M059J (cell line): ENCODE data around the gene EDAR. TPM values are rescaled to one million over a fixed set of nuclear protein-coding genes. Genes with fewer than 3 reads are reported as not detected.
A peak's percentile ranks its signal among the peaks of the same experiment; 100 is the strongest.

Source experiments
- DNase-seq: peaks from one replicate; pipeline ENCODE4 v3.0.0-alpha.2; 2012; ENCODE audit warnings: low read depth
- total RNA-seq: library from RNA; depleted of rRNA; stranded (reverse); fragments of >200 nt; shearing (Covaris generic); gene quantifications from 2 replicates; pipeline ENCODE4 v1.2.3, GENCODE V29; 2014; rRNA removed

The EDAR gene
- not detected in 2 replicates for total RNA-seq

DNA sequence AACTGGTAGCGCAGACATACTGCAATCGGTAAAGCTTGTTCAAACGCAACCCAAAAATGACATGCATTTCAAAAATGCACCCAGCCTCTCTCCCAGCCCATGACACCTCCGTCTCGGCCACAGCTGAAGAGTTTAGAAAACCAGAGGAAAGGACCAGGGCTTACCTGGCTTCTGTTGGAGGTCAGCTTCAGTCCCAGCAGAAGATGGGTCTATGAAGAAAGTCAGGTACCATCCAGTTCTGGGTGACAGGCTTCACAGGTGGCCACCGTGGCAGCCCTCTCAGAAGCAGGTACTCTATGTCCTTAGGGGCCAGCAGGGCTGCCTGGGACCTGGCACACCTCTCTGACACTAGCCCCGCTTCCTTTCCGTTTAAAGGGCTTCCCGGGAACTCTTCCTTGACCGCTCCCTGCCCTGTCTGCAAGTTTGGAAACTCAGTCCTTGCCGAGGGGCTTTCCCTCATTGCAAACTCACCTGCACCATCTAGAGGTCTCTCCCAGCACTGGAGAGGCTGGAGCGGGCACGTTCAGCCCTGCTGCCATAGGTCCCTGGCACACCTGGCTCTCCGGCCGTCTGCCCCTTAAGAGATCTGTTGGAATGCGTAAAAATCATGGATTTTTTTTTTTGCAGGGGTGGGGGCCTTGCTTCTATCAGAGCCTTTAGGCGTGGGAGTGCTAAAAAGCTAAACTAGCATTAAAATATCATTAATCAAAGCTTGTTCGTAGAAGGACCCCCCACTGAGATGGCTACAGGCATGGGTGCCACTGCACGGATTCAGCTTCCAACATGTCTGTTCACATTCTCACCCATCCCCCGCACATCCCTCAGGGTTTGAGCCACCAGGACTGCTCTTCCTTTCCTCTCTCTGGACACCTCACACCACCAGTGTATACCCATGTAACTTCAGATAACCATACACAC, at the start of gene EDAR:
Gene EDAR (minus strand): TSS at position 425 of the 918 bp plus-strand sequence. CDS start 58,206 bp downstream, outside the sequence.
- DNase-seq = peak; percentile 36

DNA sequence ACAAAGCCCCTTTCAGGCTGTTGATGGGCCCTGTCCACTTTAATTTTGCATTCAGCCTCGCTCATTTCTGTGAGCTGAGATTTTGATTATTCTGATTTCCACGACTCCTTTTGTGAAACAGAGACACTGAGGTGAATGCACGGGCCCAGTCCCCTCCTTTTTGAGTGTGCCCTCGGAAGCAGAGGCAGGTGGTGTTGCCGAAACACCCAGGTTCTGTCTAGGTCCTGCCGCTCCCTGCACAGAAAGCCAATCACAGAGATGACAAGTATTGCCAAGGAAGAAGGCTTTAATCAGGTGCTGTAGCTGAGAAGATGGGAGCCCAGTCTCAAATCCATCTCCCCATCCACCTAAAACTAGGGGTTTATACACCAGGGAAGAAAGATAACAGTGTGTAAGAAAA, 44.2 kb upstream of the EDAR start:
- DNase-seq = no peak

DNA sequence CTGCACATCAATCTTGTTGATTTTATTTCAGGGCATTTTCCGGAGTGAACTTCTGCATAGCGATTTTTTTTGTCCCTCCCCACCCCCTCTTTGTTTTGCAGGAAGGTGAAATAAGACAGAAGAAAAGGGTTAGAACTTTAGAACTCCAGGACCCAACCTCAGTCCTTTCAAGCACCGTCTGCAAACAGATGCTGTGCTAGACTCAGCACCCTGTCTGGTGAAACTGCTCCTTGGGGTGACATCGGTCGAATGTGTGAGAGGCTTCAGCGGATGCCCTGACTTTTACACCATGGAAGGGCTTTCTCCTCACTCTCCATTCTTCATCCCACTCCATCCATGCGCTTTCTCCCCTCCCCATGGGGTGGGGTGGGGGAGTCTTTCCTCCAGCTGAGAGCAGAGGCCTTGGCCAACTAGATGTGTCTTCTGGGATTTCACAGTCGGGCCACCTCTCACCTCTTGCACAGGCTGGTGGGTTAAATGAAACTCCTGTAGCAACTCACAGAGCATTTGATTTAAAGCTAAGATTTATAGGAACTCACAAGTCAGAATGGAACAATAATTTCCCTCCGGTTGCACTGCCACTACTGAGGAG, 43.3 kb upstream of the EDAR start:
- no peak for DNase-seq

DNA sequence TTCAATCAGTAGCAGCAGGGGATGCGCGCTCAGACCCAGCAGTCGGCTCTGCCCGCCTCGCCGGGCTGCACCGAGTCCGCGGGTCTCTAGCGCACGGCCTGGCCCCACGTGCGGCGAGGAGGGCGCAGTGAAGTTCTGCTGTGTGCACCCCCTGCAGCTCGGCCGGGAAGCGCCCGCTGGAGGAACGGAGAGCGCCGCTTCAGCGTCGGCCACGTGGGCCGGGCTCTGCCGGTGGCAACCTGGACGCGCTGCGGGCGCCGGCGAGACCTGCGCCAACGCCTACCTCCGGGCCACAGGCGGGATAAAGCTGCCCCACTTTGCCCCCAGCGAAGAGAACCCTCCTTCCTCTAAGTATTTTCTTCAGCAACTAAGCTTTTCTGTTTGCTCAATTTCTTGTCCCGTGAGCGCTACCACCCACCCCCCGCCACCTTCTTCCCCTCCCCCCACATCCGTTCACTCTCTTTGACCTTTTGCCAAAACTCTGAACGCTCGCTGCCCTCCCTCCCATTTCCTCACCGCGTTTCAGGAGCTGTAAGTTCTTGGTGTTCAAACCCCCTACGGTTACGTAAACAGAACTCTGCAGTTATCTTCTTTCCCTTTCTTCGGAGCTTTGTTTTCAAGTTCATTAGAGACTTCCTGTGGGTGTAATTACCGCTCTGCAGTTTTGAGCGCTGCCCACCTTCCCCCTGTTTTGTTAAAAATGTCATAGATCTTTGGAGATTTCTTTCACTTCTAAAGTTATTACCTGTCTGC, 42.6 kb upstream of the EDAR start:
- no peak for DNase-seq

DNA sequence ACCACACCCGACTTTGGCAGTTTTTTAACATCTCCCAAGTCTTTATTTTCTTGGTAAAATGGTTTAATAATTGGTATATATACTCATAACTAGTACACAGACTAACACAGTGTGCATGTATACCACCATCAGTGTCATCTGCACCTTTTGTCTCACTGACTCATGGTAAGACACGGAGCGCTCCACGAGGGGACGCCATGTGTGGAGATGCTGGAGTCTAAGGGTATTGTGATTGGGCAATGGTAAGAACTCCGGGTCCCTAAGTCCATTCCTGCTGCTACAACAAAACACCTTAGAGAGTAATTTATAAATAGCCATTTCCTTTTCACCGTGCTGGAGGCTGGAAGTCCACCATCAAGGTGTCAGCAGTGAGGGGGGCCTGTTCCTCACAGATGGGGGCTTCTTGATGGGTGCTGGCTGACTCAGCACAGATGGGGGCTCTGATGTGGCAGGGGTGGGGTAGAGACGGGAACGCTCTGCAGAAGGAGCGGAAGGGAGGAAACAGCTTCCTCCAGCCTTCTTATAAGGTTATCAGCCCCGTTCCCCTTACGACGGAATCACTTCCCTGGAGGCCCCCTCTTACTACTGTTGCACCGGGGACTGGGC, 42.0 kb upstream of the EDAR start:
- no peak for DNase-seq

DNA sequence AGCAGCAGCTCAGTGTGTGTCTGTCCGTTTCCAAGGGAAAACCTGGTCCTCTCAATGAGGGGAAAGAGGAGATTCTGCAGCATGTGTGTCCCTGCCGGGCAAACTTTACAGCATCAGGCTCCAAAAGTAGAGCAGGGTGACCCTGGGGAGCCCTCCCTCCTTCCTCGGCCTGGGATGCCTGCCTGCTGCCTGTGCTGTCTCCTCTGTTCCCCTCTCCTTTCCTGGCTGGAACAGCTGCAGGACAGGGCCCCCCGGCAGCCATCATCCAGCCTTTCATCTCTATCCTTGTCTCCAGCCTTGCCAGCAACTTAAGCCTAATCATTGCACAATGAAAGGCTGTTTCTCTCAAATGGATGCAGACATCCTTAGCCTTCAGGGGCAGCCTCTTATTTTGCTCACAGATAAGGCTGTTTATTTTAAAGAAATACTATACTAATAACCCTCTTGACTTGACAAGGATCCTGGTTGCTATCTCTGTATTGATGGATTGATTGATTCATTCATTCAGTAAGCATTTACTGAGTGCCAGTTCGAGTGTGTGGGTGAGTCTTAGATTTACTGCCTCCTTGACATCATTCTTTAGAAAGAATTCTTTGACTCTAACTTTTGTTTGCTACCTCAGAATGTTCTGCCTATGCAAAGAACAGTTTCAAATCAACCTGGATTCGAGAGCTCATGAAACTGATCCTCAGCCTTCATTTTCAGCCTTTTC, 40.6 kb upstream of the EDAR start:
- DNase-seq = no peak

DNA sequence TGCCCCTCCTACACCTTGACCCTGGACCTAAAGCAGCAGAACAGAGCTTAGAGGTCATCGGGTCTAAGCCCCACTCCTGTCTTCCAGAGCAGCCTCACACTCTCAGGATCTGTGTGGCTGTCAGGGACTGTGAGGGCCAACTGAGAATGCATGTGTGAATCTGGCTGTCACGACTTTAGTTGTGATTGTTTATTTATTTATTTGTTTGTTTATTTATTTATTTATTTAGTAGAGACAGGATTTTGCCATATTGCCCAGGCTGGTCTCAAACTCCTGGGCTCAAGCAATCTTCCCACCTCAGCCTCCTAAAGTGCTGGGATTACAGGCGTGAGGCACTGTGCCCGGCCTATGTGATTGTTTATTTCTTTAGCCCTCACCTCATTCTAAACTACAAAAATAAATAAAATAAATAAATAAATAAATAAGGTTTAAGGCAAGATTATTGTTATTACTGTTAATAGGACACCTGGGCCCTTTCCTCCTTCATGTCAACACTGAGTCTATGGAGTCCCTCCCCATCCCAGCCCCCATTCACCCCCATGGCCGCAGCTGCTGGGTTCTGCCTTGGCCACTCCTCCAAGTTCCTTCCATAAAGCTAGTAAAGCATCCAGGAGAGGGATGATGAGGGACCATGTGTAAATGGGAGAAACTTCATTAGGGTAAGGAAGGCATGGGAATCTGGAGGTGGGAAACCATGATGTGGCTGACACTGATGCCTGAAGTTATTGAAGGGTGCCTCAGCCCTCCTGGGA, 39.9 kb upstream of the EDAR start:
- DNase-seq = no peak

DNA sequence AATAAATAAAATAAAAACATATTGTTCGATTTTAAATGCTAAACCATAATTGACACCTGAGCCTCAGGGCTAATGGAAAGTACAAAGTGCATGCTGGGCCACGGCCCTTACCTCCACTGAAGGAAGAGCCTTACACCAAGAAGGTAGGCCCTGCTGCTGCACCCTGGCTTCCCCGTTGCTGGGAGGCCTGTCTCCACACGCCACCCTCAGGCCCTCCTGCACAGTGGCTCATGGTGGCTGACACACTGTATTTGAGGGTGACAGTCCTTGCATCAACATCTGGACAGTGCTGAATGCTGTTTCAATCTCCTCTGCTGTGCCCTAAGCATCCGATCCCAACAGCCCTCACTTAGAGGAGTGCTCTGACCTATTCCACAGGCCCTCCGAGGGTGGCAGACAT, 39.3 kb upstream of the EDAR start:
- no peak for DNase-seq

DNA sequence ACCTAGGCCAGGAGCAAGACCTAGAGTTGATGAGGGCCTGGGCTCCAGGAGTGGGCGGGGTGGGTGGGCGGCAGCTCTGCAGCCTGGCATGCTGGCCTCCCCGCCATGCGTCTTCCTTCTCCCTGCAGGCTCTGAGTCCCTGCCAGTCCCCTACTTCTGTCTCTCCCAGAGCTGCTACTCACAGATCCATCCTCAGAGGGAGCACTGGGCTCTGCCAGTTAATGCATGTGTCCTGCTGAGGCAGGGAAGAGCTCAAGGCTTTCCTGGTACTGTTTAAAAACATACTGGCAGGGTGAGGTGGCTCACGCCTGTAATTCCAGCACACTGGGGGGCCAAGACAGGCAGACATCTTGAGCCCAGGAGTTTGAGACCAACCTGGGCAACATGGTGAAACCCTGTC, 38.7 kb upstream of the EDAR start:
- DNase-seq = no peak

DNA sequence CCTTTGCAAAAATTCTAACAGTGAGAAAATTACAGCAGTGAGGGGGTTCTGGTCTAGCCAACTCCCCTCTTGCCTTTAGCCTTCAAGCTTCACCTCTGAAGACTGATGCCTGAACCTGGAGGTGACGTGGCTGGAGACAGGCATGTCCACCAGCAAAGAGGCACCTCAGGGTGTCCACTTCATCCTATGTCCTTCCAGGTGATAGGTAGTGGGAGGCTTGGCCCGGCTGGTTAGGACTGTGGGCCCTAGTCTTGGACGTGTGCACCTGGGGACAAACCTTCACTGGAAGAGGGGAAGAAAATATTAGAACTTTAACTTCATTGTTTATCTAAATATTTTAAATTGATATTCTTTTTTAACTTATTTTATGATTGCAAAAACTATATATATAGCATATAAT, 35.5 kb upstream of the EDAR start:
- DNase-seq = no peak

DNA sequence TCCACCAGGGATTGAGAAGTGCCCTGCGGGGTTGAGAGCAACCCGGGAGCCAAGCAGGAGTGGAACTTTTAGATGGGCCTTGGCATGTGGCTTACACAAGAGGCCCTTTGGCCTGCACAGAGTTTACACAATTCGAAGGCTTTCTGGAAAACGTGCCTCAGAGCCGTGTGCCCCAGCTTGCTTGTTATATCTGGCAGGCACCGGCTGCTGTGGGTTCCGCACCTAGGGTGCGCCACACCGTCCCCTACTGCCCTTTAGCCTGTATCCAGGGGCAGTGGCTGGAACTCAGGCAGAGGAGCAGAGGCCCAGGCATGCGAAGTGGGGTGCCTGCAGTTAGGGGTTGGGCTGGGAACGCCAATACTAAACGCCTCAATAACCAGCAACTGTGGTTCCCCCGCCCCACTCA, 32.9 kb upstream of the EDAR start:
- DNase-seq = no peak

DNA sequence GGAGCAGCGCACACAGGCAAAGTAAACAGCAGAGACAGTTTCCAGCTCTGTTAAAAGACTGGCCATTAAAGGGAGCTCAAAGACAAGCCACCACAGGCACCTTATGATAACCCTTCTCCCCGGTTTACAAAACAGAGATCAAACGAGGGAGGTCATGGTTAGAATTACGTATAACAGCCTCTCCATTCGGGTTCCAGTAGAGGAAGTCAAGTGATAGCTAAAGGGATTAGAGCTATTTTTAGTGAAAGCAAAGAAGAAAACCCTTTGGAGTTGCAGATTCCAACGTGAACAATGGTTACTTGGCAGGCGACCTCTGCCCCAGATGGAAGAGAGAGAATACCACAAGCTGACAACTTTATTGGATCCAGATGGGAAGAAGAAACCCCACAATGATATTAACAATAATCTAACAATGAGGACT, 31.2 kb upstream of the EDAR start:
- peak; percentile 53 for DNase-seq

DNA sequence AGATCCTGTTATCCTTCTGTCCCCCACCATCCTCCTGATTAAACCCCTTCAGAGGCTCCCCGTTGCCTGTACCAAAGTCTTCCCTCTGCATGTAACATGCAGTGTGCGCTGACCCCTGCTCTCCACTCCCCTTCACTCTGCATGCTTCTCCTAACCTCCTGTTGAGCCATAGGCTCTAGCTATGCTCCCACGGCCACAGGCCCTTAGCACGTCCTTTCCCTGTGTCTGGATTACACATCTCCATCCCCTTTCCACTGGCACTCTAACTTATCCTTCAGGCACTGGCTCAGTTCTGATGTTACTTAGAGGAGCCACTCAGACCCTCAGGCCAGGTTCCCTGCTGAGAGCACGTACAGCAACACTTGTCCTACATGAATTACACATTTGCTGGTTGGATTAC, 29.4 kb upstream of the EDAR start:
- DNase-seq = no peak

DNA sequence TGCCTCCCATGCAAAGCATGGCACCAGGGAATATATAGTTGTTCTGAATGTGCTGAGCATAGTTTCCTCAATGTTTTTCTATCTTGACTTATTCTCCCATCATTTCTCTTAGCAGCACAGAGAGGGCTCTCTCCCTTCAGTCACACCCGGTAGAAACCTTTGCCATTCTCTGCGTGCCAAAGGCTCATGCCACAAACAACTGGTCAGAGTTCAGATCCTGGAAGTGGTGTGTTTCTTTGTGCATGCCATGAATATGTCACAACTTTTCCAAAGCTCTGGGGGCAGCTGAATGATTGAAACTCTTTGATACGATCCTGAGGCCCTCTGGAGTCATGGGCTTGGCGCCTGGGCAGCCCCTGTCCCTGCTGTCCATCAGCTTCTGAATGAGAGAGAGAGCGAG, 28.0 kb upstream of the EDAR start:
- no peak for DNase-seq

DNA sequence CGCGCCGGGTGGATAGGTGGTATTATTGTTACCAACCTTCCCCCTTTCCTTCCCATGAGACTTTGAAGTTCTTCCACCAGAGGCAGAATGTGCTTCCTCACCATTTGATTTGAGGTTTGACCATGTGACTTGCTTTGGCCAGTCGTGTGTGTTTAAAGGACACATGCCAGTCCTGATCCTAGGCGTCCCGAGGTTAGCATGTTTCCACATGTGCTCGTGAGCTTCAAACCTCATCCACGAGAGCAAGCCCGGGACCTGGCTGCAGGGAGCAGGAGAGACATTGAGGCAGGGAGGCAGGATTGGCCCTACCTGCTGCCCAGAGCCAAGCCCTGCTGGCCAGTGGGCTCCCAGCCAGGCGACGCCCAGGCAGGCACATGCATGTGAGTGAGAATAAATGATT, 27.4 kb upstream of the EDAR start:
- DNase-seq = no peak

DNA sequence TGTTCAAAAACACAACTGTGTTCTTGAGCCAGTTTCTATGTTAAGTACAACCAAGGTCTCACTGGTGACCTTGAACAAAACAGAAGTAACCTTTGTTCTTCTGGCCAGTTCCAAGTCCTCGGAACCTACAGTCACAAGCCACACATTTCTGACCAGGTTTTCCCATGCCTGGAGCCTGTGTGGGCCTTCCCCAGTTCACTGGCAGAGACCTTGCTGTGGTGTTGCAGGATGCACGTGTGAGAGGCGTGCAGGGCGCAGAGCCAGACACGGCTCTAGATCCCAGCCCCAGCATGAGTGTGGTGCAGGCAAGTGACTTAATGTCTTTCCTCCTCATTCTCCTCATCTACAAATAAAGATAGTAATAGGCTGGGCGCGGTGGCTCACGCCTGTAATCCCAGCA, 25.5 kb upstream of the EDAR start:
- no peak for DNase-seq

DNA sequence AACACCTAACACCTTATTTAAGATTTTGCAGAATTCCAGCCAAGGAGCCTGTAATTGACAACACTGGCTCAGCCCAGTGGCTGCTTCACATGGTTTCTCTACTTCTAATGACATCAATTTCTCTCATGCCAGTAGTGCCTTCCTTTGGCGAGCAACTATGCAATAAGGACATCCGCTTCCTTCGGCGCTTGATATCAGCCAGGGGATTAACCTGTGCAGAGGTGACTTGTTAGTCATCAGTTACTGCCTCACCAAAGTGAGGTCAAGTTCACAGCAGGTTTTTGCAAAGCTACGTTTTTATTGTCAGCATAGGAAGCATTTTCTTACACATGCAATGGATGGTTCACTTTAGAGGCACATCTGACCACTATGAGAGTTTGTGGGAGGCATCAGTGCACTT, 24.0 kb upstream of the EDAR start:
- DNase-seq = no peak

DNA sequence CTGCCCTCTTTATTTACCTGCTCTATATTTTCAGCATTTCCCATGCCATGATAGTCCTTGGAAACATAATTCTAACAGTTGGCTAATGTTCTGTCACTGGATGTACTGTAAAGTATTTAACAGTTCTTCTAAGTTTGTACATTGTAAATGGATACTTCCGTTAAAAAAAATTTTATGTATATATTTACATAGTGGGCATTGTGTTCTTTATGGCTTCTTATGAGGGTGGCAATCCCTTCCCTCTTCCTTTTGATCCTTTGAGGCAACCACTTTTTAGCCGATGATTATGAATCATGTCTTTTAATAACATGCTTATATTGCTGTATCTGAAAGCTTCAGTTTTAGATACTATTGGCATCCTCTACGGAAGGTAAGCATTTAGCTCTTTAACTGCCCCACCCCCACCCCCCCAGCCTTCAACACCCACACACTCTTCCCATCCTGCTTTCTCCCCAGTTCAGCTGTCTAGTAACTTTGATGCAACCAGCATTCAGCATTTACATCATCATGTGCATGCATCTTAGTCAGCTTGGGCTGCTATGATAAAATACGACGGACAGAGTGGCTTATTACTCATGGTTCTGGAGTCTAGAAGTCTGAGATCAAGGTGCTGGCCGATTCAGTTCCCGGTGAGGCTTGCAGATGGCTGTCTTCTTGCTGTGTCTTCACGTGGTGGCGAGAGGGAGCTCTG, 21.0 kb upstream of the EDAR start:
- DNase-seq = peak; percentile 28

DNA sequence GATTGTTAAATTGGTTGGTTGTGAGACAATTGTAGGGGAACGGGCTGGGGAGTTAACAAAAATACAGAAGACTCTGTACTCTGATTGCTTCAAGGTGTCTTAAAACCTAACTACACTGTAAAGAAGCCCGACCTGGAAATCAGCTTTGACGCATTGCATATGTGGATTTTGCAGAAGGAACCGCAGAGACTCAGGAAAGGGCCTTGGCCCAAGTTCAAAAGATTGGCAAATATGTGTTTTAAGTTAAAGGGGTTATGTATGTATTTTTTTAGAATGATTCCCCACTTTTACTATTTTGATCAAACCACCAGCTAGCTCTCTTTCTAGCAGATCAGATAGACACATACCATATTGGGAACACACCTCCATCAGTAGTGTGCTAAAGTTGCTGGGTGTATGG, 18.0 kb upstream of the EDAR start:
- DNase-seq = no peak

DNA sequence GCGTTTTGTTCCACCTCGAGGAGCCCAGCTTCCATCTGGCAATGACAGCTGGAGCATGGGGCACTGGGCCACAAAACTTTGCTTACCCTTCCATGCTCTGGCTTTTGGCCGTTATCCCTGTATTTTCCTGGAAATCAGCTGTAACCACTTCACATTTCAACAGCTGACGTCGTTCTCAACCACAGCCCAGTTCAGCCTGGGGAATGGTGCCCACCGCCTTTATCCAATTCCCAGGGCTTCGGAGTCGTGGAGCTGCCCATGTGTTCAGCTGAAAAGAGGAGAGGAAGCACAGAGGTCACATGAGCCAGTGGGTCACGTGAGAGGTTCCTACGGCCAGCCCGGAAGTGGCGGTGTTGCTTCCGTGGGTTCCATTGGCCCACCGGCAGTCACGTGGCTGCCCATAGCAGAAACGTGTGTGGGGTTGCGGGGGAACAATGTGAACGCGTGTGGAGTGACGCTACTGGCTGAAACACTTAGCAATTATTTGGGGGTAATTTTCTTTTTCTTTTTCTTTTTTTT, 16.7 kb upstream of the EDAR start:
- DNase-seq = peak; percentile 20
